ENCODE results near the gene ADCY3. TPM values are rescaled to one million over a fixed set of nuclear protein-coding genes. Genes with fewer than 3 reads are reported as not detected.

Gene ADCY3
- total and polyA plus RNA-seq, 2 donors from 2014 or later: 21.1 to 44.6 TPM

GRCh38 chr2:24860631-24861030 is 59.4 kb downstream of the ADCY3 start:
- peak in 2 of 5 donors; percentile 21 to 24 for DNase-seq
- FAIRE-seq: no peak

GRCh38 chr2:24859968-24860600 is 60.0 kb downstream of the ADCY3 start:
- DNase-seq (peak in 2 of 5 donors; percentile 16 to 52), FAIRE-seq (no peak)
- TF ChIP-seq CTCF (IDR thresholded peaks at IDR 0.05; ENCODE audit: borderline replicate concordance, extremely low read depth, insufficient read depth): no peak
- H3K36me3 ChIP-seq (ENCODE audit: control insufficient read depth in 2 of 3, insufficient read depth in 3 of 3, low read length in 3 of 3): no peaks in the 10 kb centered on the region
- no peak overlapping the region for H3K27ac ChIP-seq (ENCODE audit: low read depth in 2 of 2, low read length in 2 of 2)
- H3K27me3 ChIP-seq (ENCODE audit: control insufficient read depth, insufficient read depth, low read length): no peaks in the 10 kb centered on the region
- no peak overlapping the region for H3K9ac ChIP-seq (ENCODE audit: low read length in 3 of 3)
- no peaks in the 10 kb centered on the region for H3K9me3 ChIP-seq (ENCODE audit: control insufficient read depth in 2 of 3, insufficient read depth in 1 of 3, low read length in 3 of 3)
- intact Hi-C loops (cut with DNase I): no loop called here
- no peak overlapping the region for H3K4me3 ChIP-seq (ENCODE audit: low read length in 3 of 3)
- H3K4me1 ChIP-seq (ENCODE audit: control insufficient read depth in 2 of 3, insufficient read depth in 2 of 3, low read depth in 1 of 3, low read length in 3 of 3): peaks cover 0 to 12% (median 6%) of the 10 kb centered on the region in 3 donors

More at GRCh38 chr2:24860631-24861030, 59.4 kb downstream of the ADCY3 start:
- TF ChIP-seq CTCF (IDR thresholded peaks at IDR 0.05; ENCODE audit: borderline replicate concordance, extremely low read depth, insufficient read depth): no peak
- no peaks in the 10 kb centered on the region for H3K9me3 ChIP-seq (ENCODE audit: control insufficient read depth in 2 of 3, insufficient read depth in 1 of 3, low read length in 3 of 3)
- H3K27me3 ChIP-seq (ENCODE audit: control insufficient read depth, insufficient read depth, low read length): no peaks in the 10 kb centered on the region
- peaks cover 0 to 12% (median 6%) of the 10 kb centered on the region in 3 donors for H3K4me1 ChIP-seq (ENCODE audit: control insufficient read depth in 2 of 3, insufficient read depth in 2 of 3, low read depth in 1 of 3, low read length in 3 of 3)
- no peaks in the 10 kb centered on the region for H3K36me3 ChIP-seq (ENCODE audit: control insufficient read depth in 2 of 3, insufficient read depth in 3 of 3, low read length in 3 of 3)
- H3K9ac ChIP-seq (ENCODE audit: low read length in 3 of 3): no peak overlapping the region
- intact Hi-C loops (cut with DNase I): no loop called here
- H3K4me3 ChIP-seq (ENCODE audit: low read length in 3 of 3): no peak overlapping the region
- no peak overlapping the region for H3K27ac ChIP-seq (ENCODE audit: low read depth in 2 of 2, low read length in 2 of 2)

GRCh38 chr2:24858996-24859395 is 61.0 kb downstream of the ADCY3 start:
- FAIRE-seq: no peak
- peaks cover 0 to 12% (median 6%) of the 10 kb centered on the region in 3 donors for H3K4me1 ChIP-seq (ENCODE audit: control insufficient read depth in 2 of 3, insufficient read depth in 2 of 3, low read depth in 1 of 3, low read length in 3 of 3)
- H3K36me3 ChIP-seq (ENCODE audit: control insufficient read depth in 2 of 3, insufficient read depth in 3 of 3, low read length in 3 of 3): no peaks in the 10 kb centered on the region
- no peak for TF ChIP-seq CTCF (IDR thresholded peaks at IDR 0.05; ENCODE audit: borderline replicate concordance, extremely low read depth, insufficient read depth)
- H3K27ac ChIP-seq (ENCODE audit: low read depth in 2 of 2, low read length in 2 of 2): no peak overlapping the region
- no peaks in the 10 kb centered on the region for H3K9me3 ChIP-seq (ENCODE audit: control insufficient read depth in 2 of 3, insufficient read depth in 1 of 3, low read length in 3 of 3)
- H3K9ac ChIP-seq (ENCODE audit: low read length in 3 of 3): no peak overlapping the region
- no peak overlapping the region for H3K4me3 ChIP-seq (ENCODE audit: low read length in 3 of 3)
- DNase-seq: no peak
- no peaks in the 10 kb centered on the region for H3K27me3 ChIP-seq (ENCODE audit: control insufficient read depth, insufficient read depth, low read length)
- intact Hi-C loops (cut with DNase I): no loop called here
